CD14-positive monocyte (primary cell): ENCODE results near the gene CENPX. TPM values are rescaled to one million over a fixed set of nuclear protein-coding genes. Genes with fewer than 3 reads are reported as not detected.

Experiments used
- DNase-seq, 3 donors: peaks; one replicate each; pipeline ENCODE4 v3.0.0-alpha.2; 2011 to 2022
- H2AFZ ChIP-seq: 2 replicates; pipeline ENCODE4 v1.6.0; 2012; ENCODE audit warnings: mild to moderate bottlenecking, low read depth, low read length, inconsistent platforms; ENCODE audit not compliant: insufficient read depth, poor library complexity, severe bottlenecking
- H3K27ac ChIP-seq, 2 donors: 1 replicate in 1 of 2; 2 replicates in 1 of 2; pipeline ENCODE4 v1.5.1; 2012 to 2013; ENCODE audit warnings: low read length in 2 of 2, control low read depth in 1 of 2, inconsistent platforms in 1 of 2, low read depth in 1 of 2, mild to moderate bottlenecking in 1 of 2
- H3K27me3 ChIP-seq, 2 donors: one replicate each; pipeline versions ENCODE4 v1.6.0 to v1.6.1; 2011 to 2013; ENCODE audit warnings: low read length in 2 of 2; ENCODE audit not compliant: control insufficient read depth in 2 of 2, insufficient read depth in 2 of 2
- H3K36me3 ChIP-seq, 2 donors: replicated peaks in 1 of 2; 1 replicate in 1 of 2; 2 replicates in 1 of 2; pipeline versions ENCODE4 v1.5.1 to v1.6.1; 2012 to 2013; ENCODE audit warnings: low read length in 2 of 2, control low read depth in 1 of 2, inconsistent platforms in 1 of 2, mild to moderate bottlenecking in 1 of 2; ENCODE audit not compliant: insufficient read depth in 2 of 2, control insufficient read depth in 1 of 2
- H3K4me1 ChIP-seq, 2 donors: 1 replicate in 1 of 2; 2 replicates in 1 of 2; pipeline versions ENCODE4 v1.5.1 to v1.6.1; 2012 to 2013; ENCODE audit warnings: low read length in 2 of 2, control low read depth in 1 of 2, inconsistent platforms in 1 of 2, mild to moderate bottlenecking in 1 of 2, moderate library complexity in 1 of 2; ENCODE audit not compliant: insufficient read depth in 2 of 2, control insufficient read depth in 1 of 2
- H3K4me2 ChIP-seq: replicated peaks from 2 replicates; pipeline ENCODE3; 2012; ENCODE audit warnings: low read length, moderate library complexity, mild to moderate bottlenecking; ENCODE audit not compliant: poor library complexity, severe bottlenecking; ENCODE audit errors: extremely low read depth
- H3K4me3 ChIP-seq, 3 experiments: fragments of 200-600 bp in 1 of 3; sonication (generic) in 1 of 3; replicated peaks in 1 of 3; 1 replicate in 2 of 3; 2 replicates in 1 of 3; pipeline ENCODE4 v1.5.1; 2011 to 2013; ENCODE audit warnings: low read length in 3 of 3, mild to moderate bottlenecking in 3 of 3, control low read depth in 2 of 3, low read depth in 2 of 3, inconsistent platforms in 1 of 3, moderate library complexity in 1 of 3
- H3K79me2 ChIP-seq: 2 replicates; pipeline ENCODE4 v1.6.0; 2012; ENCODE audit warnings: mild to moderate bottlenecking, control low read depth, inconsistent platforms, low read length, moderate library complexity; ENCODE audit not compliant: insufficient read depth
- H3K9ac ChIP-seq: 2 replicates; pipeline ENCODE4 v1.6.0; 2017; ENCODE audit warnings: low read length, mild to moderate bottlenecking; ENCODE audit not compliant: insufficient read depth, poor library complexity, severe bottlenecking
- H3K9me3 ChIP-seq, 2 donors: replicated peaks in 1 of 2; 1 replicate in 1 of 2; 2 replicates in 1 of 2; pipeline versions ENCODE4 v1.5.1 to v1.6.1; 2012 to 2013; ENCODE audit warnings: low read length in 2 of 2, control low read depth in 1 of 2; ENCODE audit not compliant: control insufficient read depth in 1 of 2, insufficient read depth in 1 of 2
- H4K20me1 ChIP-seq: 2 replicates; pipeline ENCODE4 v1.6.0; 2012; ENCODE audit warnings: mild to moderate bottlenecking, low read length, control low read depth, moderate library complexity; ENCODE audit not compliant: insufficient read depth
- H3K27ac Mint-ChIP-seq, 7 donors: one replicate each; pipeline ENCODE4 v1.8.0; 2020; ENCODE audit warnings: mild to moderate bottlenecking in 7 of 7, mixed read lengths in 7 of 7, moderate library complexity in 6 of 7, inconsistent platforms in 2 of 7
- H3K27me3 Mint-ChIP-seq, 3 donors: one replicate each; pipeline ENCODE4 v1.8.0; 2021 to 2022; ENCODE audit warnings: low read depth in 3 of 3, mild to moderate bottlenecking in 3 of 3, mixed read lengths in 3 of 3, moderate library complexity in 3 of 3, inconsistent platforms in 1 of 3
- H3K36me3 Mint-ChIP-seq, 2 donors: one replicate each; pipeline ENCODE4 v1.8.0; 2020; ENCODE audit warnings: mixed read lengths in 2 of 2, inconsistent platforms in 1 of 2, mild to moderate bottlenecking in 1 of 2
- H3K4me1 Mint-ChIP-seq: one replicate; pipeline ENCODE4 v1.8.0; 2020; ENCODE audit warnings: mild to moderate bottlenecking, mixed read lengths
- H3K4me3 Mint-ChIP-seq, 2 donors: one replicate each; pipeline ENCODE4 v1.8.0; 2020; ENCODE audit warnings: mild to moderate bottlenecking in 2 of 2, mixed read lengths in 2 of 2, moderate library complexity in 1 of 2
- H3K9me3 Mint-ChIP-seq, 7 donors: one replicate each; pipeline ENCODE4 v1.8.0; 2020 to 2022; ENCODE audit warnings: mixed read lengths in 7 of 7, mild to moderate bottlenecking in 6 of 7, moderate library complexity in 6 of 7, inconsistent platforms in 2 of 7
- CTCF ChIP-seq: fragments of 200-600 bp; IDR thresholded peaks from one replicate; pipeline ENCODE4 v1.8.0; 2022; ENCODE audit warnings: antibody characterized with exemption, mild to moderate bottlenecking
- WGBS: methylation state at CpG from one replicate; pipeline ENCODE4 v1.1.5; 2013; ENCODE audit warnings: missing lambda C conversion rate; ENCODE audit not compliant: insufficient coverage; 5-methylcytosine and 5-hydroxymethylcytosine counted together
- intact Hi-C, 2 donors: fragments of 100-400 bp; cut with micrococcal nuclease; formaldehyde crosslinking; loops; one replicate each; pipeline versions ENCODE4 v1.15.0 to v1.15.1; 2023
- polyA plus RNA-seq, 3 donors: library from polyadenylated mRNA; depleted of rRNA in 1 of 3; unstranded in 2 of 3; stranded (reverse) in 1 of 3; fragments of 300-500 nt in 2 of 3; fragments of >200 nt in 1 of 3; fragmentation: Illumina TruSeq in 2 of 3; gene quantifications; 1 replicate in 2 of 3; 2 replicates in 1 of 3; pipeline ENCODE4 v1.2.3, GENCODE V29; 2012 to 2021

CENPX gene
- polyA plus RNA-seq, 3 donors, result 47.7 to 57.0 (median 55.9) TPM

GRCh38 chr17:82065638-82066303 lies 43.1 kb upstream of the CENPX start, which contains the start of gene DUS1L:
TSS of gene DUS1L (minus strand) at chr17:82065804. CDS start at chr17:82065059, 745 bp downstream.
- H3K4me3 Mint-ChIP-seq, result peak within 1 kb of the TSS; percentile 80 to 81
- TF ChIP-seq CTCF, result no peak

DNA sequence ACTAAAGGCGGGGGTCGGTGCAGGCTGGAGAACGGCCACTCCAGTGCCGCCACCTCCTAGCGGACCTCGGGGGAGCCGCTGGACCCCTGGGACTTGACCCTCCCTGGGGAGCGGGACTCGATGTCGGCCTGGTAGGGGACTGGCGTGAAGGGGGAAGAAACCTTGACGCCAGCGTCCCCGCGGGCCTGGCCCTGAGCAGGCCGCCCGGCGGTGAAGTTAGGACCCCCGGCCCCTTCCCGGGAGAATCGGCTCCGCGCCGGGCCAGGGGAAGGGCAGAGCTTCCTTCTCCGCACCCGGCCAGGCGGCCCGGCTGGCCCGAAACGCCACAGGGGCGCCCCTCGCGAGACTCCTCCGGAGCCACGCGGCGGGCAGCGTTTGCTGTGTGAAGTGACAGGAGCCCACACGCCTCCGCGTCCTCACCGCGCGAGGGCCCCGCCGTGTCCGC lies 42.5 kb upstream of the CENPX start:
- Mint-ChIP-seq H3K9me3 (peaks cover 0 to 2% (median 0%) of the 10 kb centered on the region in 7 donors), H3K27me3 (no peaks in the 10 kb centered on the region), H3K4me3 (peak overlapping the region; percentile 62 to 69), H3K27ac (peak overlapping the region in 2 of 7 donors; percentile 25 to 41), H3K36me3 (peaks cover 11 to 19% of the 10 kb centered on the region in 2 donors), H3K4me1 (peaks cover 22% of the 10 kb centered on the region)
- Histone ChIP-seq H2AFZ (peak overlapping the region; percentile 68), H3K27me3 (no peaks in the 10 kb centered on the region), H3K4me1 (peaks cover 20 to 29% of the 10 kb centered on the region in 2 donors), H3K4me2 (peak overlapping the region; percentile 97), H3K4me3 (peak overlapping the region; percentile 72 to 87 (median 75)), H4K20me1 (peaks cover 7% of the 10 kb centered on the region), H3K9me3 (no peaks in the 10 kb centered on the region), H3K9ac (peak overlapping the region; percentile 85), H3K27ac (peak overlapping the region in 1 of 2 donors; percentile 63), H3K79me2 (peaks cover 18% of the 10 kb centered on the region), H3K36me3 (peaks cover 35% of the 10 kb centered on the region in 2 donors)
- 2% methylated on average over 47 of the region's 47 CpGs for WGBS
- DNase-seq, result peak in 2 of 3 donors; percentile 3 to 22
- no peak for TF ChIP-seq CTCF
- intact Hi-C loops, result loop anchor here in 1 of 2 donors (1.0 kb wide), 1 partner anchor 33 kb away; the partner anchor contains the start of gene FASN

More at GRCh38 chr17:82065638-82066303, 43.1 kb upstream of the CENPX start, which contains the start of gene DUS1L:
- H3K27ac Mint-ChIP-seq, result peak within 1 kb of the TSS in 6 of 7 donors; percentile 68 to 91 (median 86)
- no peaks in the 10 kb centered on the region for H3K27me3 Mint-ChIP-seq
- no peaks in the 10 kb centered on the region for H3K27me3 ChIP-seq
- peak within 1 kb of the TSS; percentile 97 for H3K4me2 ChIP-seq
- intact Hi-C loops, result loop anchor here in 1 of 2 donors (1.0 kb wide), 1 partner anchor 33 kb away; the partner anchor contains the start of gene FASN
- H3K4me1 Mint-ChIP-seq, result peaks cover 22% of the 10 kb centered on the region
- H3K79me2 ChIP-seq, result peaks cover 18% of the 10 kb centered on the region
- WGBS, result 4% methylated on average over 77 of the region's 88 CpGs
- peak within 1 kb of the TSS; percentile 8 to 79 for H3K27ac ChIP-seq
- H3K4me1 ChIP-seq, result peaks cover 20 to 29% of the 10 kb centered on the region in 2 donors
- H3K9me3 Mint-ChIP-seq, result peaks cover 0 to 2% (median 0%) of the 10 kb centered on the region in 7 donors
- H2AFZ ChIP-seq, result peak within 1 kb of the TSS; percentile 99
- H3K36me3 Mint-ChIP-seq, result peaks cover 9 to 13% of the 10 kb centered on the region in 2 donors
- H3K9ac ChIP-seq, result peak within 1 kb of the TSS; percentile 85
- no peaks in the 10 kb centered on the region for H3K9me3 ChIP-seq
- H4K20me1 ChIP-seq, result peaks cover 7% of the 10 kb centered on the region
- DNase-seq, result peak; percentile 63 to 74 (median 67)
- peak within 1 kb of the TSS; percentile 72 to 87 (median 75) for H3K4me3 ChIP-seq
- peaks cover 29% of the 10 kb centered on the region in 2 donors for H3K36me3 ChIP-seq
